GM12892 (cell line): Measurements from ENCODE around the gene EOLA1.

Source experiments
- POLR2A ChIP-seq: IDR thresholded peaks from 2 replicates; pipeline ENCODE4 v1.6.1; 2011; ENCODE audit warnings: low read depth, low read length, control low read depth
- POLR2AphosphoS5 ChIP-seq: IDR thresholded peaks from 2 replicates; pipeline ENCODE4 v1.6.1; 2011; ENCODE audit warnings: low read depth, low read length, control low read depth
- TAF1 ChIP-seq: IDR thresholded peaks from 2 replicates; pipeline ENCODE4 v1.6.1; 2011; ENCODE audit warnings: low read depth, mild to moderate bottlenecking, control low read depth, low read length, borderline replicate concordance

- no peak for TF ChIP-seq POLR2A
- no peak for TF ChIP-seq POLR2AphosphoS5
- no peak for TF ChIP-seq TAF1
Observed at GRCh38 chrX:149568701-149569296, 28.0 kb downstream of the EOLA1 start.
